ENCODE measurements around the gene PHTF2.

GRCh38 chr7:77819021-77819420 is 20.4 kb downstream of the PHTF2 start:
- TF ChIP-seq EP300 (IDR thresholded peaks at IDR 0.05; ENCODE audit: borderline replicate concordance) (no peak), FOXM1 (IDR thresholded peaks at IDR 0.05; ENCODE audit: borderline replicate concordance, low read depth) (no peak), EGR1 (IDR thresholded peaks at IDR 0.05) (no peak), TEAD4 (IDR thresholded peaks at IDR 0.05) (no peak), CEBPB (IDR thresholded peaks at IDR 0.05) (no peak)
